ENCODE results near the gene ZNF846.

GRCh38 chr19:9792206-9793070 lies 23.9 kb upstream of the ZNF846 start:
- TF ChIP-seq GATA2 (IDR thresholded peaks at IDR 0.05; ENCODE audit: low read depth, low read length) (no peak), GATA3 (IDR thresholded peaks at IDR 0.05; ENCODE audit: low read depth, low read length) (no peak)

Measured in SH-SY5Y (cell line).